K562 (cell line): ENCODE data around the gene NBEA.

ENCODE experiments used
- EZH2 ChIP-seq: IDR thresholded peaks from 2 replicates; pipeline ENCODE4 v1.6.1; 2012; ENCODE audit warnings: low read depth, mild to moderate bottlenecking, inconsistent platforms, low read length, borderline replicate concordance
- NCOR1 ChIP-seq: fragments of 450-650 bp; IDR thresholded peaks from 2 replicates; pipeline ENCODE4 v1.6.1; 2016; ENCODE audit warnings: mild to moderate bottlenecking, moderate library complexity
- POLR2A ChIP-seq: fragments of 450-650 bp; conservative IDR thresholded peaks from 2 replicates; pipeline ENCODE4 v1.6.1; 2016
- POLR2AphosphoS5 ChIP-seq: IDR thresholded peaks from 2 replicates; pipeline ENCODE4 v1.6.1; 2011; ENCODE audit warnings: mild to moderate bottlenecking, low read depth, low read length, moderate library complexity; ENCODE audit not compliant: control insufficient read depth, insufficient read depth
- RAD21 ChIP-seq, 2 experiments: fragments of 250-450 bp in 1 of 2; fragments of 450-650 bp in 1 of 2; sonication (Bioruptor Pico) in 1 of 2; formaldehyde crosslinking in 1 of 2; IDR thresholded peaks in 1 of 2; conservative IDR thresholded peaks in 1 of 2; 2 replicates each; pipeline versions ENCODE4 v1.4.0 to v1.8.0; 2020 to 2022; ENCODE audit warnings: mild to moderate bottlenecking in 2 of 2, moderate library complexity in 1 of 2
- ZEB2 ChIP-seq: fragments of 450-650 bp; IDR thresholded peaks from 2 replicates; pipeline ENCODE4 v1.6.1; 2016
- TF ChIP-seq, protein P1 (sequence below): fragments of 250-450 bp; sonication (Bioruptor Pico); IDR thresholded peaks from 2 replicates; pipeline ENCODE4 v1.8.0; 2021; ENCODE audit warnings: borderline replicate concordance, mild to moderate bottlenecking, moderate library complexity; ENCODE audit not compliant: poor library complexity, severe bottlenecking
- TF ChIP-seq, protein P2 (sequence below), 2 experiments: fragments of 450-650 bp; IDR thresholded peaks; 2 replicates each; pipeline ENCODE4 v1.6.1; 2016; ENCODE audit warnings: mild to moderate bottlenecking in 2 of 2, borderline replicate concordance in 1 of 2, low read depth in 1 of 2, moderate library complexity in 1 of 2
- TF ChIP-seq, protein P3 (sequence below): sonication (generic); formaldehyde crosslinking; IDR thresholded peaks from 2 replicates; pipeline ENCODE4 v1.8.1; 2023; ENCODE audit warnings: mild to moderate bottlenecking, missing genetic modification reagents

DNA sequence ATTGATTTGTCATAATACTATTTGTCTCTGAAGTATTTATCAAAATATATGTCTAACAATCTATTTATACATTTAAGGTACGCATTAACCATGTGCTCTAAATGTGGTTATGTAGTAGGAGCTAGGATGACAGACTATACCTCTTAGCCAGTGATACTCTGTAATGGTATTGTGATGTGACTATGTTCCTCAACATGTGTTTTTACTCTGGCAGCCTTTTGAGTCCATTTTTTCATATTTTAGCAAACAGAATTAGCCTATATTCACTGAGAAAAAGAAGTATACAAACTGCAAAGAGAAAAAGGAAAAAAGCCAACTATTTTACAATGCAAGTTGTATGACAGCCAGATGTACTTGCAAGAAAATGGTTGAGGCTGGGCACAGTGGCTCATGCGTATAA, 507.8 kb downstream of the NBEA start:
- TF ChIP-seq NCOR1 = no peak
- TF ChIP-seq, protein P1, sequence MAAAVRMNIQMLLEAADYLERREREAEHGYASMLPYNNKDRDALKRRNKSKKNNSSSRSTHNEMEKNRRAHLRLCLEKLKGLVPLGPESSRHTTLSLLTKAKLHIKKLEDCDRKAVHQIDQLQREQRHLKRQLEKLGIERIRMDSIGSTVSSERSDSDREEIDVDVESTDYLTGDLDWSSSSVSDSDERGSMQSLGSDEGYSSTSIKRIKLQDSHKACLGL = no peak
- TF ChIP-seq POLR2AphosphoS5 = no peak
- TF ChIP-seq, protein P2, sequence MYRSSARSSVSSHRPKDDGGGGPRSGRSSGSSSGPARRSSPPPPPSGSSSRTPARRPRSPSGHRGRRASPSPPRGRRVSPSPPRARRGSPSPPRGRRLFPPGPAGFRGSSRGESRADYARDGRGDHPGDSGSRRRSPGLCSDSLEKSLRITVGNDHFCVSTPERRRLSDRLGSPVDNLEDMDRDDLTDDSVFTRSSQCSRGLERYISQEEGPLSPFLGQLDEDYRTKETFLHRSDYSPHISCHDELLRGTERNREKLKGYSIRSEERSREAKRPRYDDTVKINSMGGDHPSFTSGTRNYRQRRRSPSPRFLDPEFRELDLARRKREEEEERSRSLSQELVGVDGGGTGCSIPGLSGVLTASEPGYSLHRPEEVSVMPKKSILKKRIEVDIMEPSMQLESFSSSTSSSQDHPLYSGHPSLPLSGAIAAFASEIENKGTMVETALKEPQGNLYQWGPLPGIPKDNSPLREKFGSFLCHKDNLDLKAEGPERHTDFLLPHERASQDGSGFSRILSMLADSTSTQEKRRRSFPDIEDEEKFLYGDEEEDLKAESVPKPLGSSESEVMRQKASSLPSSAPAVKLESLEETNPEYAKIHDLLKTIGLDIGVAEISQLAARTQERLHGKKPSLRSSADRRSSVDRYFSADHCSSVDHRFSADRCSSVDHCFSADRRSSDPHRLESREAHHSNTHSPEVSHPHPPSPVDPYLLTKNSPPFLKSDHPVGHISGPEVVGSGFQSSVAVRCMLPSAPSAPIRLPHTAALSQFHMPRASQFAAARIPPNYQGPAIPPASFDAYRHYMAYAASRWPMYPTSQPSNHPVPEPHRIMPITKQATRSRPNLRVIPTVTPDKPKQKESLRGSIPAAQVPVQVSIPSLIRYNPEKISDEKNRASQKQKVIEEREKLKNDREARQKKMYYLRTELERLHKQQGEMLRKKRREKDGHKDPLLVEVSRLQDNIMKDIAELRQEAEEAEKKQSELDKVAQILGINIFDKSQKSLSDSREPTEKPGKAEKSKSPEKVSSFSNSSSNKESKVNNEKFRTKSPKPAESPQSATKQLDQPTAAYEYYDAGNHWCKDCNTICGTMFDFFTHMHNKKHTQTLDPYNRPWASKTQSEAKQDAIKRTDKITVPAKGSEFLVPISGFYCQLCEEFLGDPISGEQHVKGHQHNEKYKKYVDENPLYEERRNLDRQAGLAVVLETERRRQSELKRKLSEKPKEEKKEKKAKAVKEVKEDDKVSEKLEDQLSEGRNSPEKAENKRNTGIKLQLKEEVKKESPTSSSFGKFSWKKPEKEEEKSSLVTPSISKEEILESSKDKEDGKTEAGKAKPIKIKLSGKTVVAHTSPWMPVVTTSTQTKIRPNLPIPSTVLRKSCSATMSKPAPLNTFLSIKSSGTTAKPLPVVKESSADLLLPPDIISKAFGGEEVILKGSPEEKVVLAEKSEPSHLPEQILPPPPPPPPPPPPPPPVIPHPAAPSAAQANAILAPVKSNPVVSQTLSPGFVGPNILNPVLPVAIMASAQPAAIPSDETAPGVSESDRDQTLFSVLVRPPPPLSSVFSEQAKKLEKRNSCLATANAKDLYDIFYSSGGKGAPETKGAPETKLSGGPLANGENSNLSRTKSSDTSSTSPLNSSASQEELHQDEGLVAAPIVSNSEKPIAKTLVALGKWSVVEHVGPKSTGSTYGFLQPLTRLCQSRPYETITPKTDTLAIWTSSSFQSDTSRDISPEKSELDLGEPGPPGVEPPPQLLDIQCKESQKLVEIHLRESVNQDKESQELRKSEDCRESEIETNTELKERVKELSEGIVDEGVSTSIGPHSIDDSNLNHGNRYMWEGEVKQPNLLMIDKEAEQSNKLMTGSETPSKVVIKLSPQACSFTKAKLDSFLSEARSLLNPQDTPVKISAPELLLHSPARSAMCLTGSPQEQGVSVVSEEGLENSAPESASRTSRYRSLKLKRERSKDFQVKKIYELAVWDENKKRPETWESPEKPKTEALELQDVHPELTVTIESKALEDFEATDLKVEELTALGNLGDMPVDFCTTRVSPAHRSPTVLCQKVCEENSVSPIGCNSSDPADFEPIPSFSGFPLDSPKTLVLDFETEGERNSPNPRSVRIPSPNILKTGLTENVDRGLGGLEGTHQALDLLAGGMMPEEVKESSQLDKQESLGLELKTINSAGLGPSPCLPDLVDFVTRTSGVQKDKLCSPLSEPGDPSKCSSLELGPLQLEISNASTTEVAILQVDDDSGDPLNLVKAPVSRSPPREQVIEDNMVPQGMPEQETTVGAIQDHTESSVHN (IDR thresholded peaks at IDR 0.05; ENCODE audit: borderline replicate concordance in 1 of 2, low read depth in 1 of 2) = no peak
- TF ChIP-seq POLR2A = no peak
- no peak for TF ChIP-seq ZEB2
- no peak for TF ChIP-seq EZH2
- no peak for TF ChIP-seq RAD21 (CRISPR knock-in tag; conservative IDR thresholded peaks at IDR 0.05 in 1 of 2, IDR thresholded peaks at IDR 0.05 in 1 of 2)
- TF ChIP-seq, protein P3, sequence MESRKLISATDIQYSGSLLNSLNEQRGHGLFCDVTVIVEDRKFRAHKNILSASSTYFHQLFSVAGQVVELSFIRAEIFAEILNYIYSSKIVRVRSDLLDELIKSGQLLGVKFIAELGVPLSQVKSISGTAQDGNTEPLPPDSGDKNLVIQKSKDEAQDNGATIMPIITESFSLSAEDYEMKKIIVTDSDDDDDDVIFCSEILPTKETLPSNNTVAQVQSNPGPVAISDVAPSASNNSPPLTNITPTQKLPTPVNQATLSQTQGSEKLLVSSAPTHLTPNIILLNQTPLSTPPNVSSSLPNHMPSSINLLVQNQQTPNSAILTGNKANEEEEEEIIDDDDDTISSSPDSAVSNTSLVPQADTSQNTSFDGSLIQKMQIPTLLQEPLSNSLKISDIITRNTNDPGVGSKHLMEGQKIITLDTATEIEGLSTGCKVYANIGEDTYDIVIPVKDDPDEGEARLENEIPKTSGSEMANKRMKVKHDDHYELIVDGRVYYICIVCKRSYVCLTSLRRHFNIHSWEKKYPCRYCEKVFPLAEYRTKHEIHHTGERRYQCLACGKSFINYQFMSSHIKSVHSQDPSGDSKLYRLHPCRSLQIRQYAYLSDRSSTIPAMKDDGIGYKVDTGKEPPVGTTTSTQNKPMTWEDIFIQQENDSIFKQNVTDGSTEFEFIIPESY = no peak
